ENCODE data around the gene CAPN11. TPM values are rescaled to one million over a fixed set of nuclear protein-coding genes. Genes with fewer than 3 reads are reported as not detected.

Gene CAPN11
- total and polyA plus RNA-seq, 10 of the 15 experiments (the other 5 are each of a cell fraction or from before 2014, with no cell fraction given): 0.05 to 0.44 (median 0.31) TPM

DNA sequence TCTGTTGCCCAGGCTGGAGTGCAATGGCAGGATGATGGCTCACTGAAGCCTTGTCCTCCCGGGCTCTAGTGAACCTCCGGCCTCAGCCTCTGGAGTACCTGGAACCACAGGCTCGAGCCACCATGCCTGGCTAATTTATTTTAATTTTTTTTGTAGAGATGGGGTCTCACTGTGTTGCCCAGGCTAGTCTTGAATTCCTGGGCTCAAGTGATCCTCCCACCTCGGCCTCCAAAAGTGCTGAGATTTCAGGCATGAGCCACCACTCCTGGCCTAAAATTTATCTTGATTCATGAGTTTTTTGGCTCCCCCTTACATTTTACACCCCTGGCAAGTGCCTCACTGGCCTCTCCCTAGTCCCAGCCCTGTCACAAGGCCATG, 62.3 kb downstream of the CAPN11 start (continued):
- TF ChIP-seq SP1 (IDR thresholded peaks at IDR 0.05; ENCODE audit: low read depth, low read length): no peak
- TF ChIP-seq SIX5 (IDR thresholded peaks at IDR 0.05; ENCODE audit: low read depth, low read length, severe bottlenecking): no peak
- no peak for TF ChIP-seq BACH1 (IDR thresholded peaks at IDR 0.05; ENCODE audit: borderline replicate concordance)
- no peak for TF ChIP-seq FOXM1 (IDR thresholded peaks at IDR 0.05; ENCODE audit: low read depth, low read length)
- no peak for TF ChIP-seq NR2C1 (IDR thresholded peaks at IDR 0.05)
- TF ChIP-seq KDM1A (IDR thresholded peaks at IDR 0.05; ENCODE audit: borderline replicate concordance): no peak
- TF ChIP-seq HDAC6 (IDR thresholded peaks at IDR 0.05; ENCODE audit: unreplicated experiment): no peak
- no peak for TF ChIP-seq POLR2AphosphoS5 (IDR thresholded peaks at IDR 0.05; ENCODE audit: low read length)
- TF ChIP-seq ZNF207 (IDR thresholded peaks at IDR 0.05; ENCODE audit: borderline replicate concordance): no peak

DNA sequence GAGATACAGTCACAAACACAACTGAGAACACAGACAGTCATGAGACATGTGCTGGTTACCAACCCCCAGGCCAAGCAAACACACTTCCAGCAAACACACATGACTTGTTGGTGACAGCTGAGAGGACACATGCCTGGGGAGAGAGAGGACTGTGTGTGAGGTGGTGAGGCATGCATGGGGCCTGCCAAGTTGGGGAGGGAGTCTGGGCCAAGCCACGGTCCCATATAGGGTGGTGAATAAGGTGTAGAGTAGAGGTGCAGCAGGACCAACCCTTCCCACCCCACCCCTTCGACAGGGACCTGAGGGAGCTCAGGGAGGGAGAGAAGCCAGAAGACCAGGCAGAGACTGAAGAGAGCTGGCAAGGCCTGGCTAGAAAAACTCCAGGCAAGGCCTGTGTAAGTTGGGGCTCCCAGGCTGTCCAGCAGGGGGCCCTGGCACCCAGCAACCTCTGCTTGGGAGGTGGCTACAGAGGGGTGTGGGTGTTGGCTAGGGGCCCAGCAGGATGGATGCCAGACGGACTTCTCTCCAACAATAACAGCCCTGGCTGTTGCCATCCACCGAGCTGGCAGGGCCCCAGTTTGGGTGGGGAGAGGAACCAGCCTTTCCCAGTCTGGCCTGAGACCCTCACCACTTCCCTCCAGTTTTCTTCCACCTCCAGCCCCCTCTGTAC, 62.8 kb downstream of the CAPN11 start:
- no peak overlapping the region for H3K4me3 ChIP-seq
- ATAC-seq (peak; percentile 68), DNase-seq (ENCODE audit: low read depth, low spot score) (no peak), FAIRE-seq (peak; percentile 88)
- H3K4me2 ChIP-seq (ENCODE audit: control insufficient read depth, insufficient read depth): no peak overlapping the region
- no TSS peak for BruUV-seq (replicated peaks)
- H3K36me3 ChIP-seq (ENCODE audit: control insufficient read depth in 2 of 2, insufficient read depth in 2 of 2, low read length in 1 of 2): no peaks in the 10 kb centered on the region
- H3K27ac ChIP-seq (ENCODE audit: control insufficient read depth, insufficient read depth): peak overlapping the region; percentile 15
- ChIA-PET RAD21 (ENCODE audit: unreplicated experiment) (interaction anchor here (0.6 to 2.5 kb wide), 10 partner anchors 14 to 57 kb away, joined by 3 to 11 read pairs (median 4); no protein-coding TSS in a partner anchor), POLR2A (interaction anchor here (0.6 to 7.0 kb wide), 7 partner anchors 15 to 121 kb away, joined by 3 to 63 read pairs (median 4); partner anchors contain the start of gene HSP90AB1), CTCF (interaction anchor here (0.5 to 5.9 kb wide), 19 partner anchors 8 to 105 kb away, joined by 3 to 95 read pairs (median 3); partner anchors contain the start of gene HSP90AB1), SMC1A (ENCODE audit: uncharacterized antibody, unreplicated experiment) (interaction anchor here (1.2 to 2.2 kb wide), 6 partner anchors 21 to 45 kb away, joined by 4 to 6 read pairs (median 6); no protein-coding TSS in a partner anchor)
- in situ Hi-C loops (cut with MboI) (no loop called here), intact Hi-C loops (cut with micrococcal nuclease; ENCODE audit: unreplicated experiment) (loop anchor here (1.0 kb wide), 1 partner anchor 25 kb away; no protein-coding TSS in a partner anchor)
- H3K9me3 ChIP-seq (replicated peaks; ENCODE audit: control insufficient read depth, insufficient read depth, low read length): no peaks in the 10 kb centered on the region
- no peaks in the 10 kb centered on the region for H4K20me1 ChIP-seq (ENCODE audit: control insufficient read depth, insufficient read depth)
- no peak overlapping the region for H3K9ac ChIP-seq (ENCODE audit: control insufficient read depth, insufficient read depth, low read length)
- no peaks in the 10 kb centered on the region for H3K27me3 ChIP-seq (replicated peaks in 1 of 2; ENCODE audit: control insufficient read depth in 2 of 2, insufficient read depth in 2 of 2, low read length in 1 of 2)
- peak overlapping the region; percentile 40 for H2AFZ ChIP-seq (ENCODE audit: control insufficient read depth, low read depth, low read length)
- WGBS (ENCODE audit: insufficient coverage, insufficient replicate concordance, low lambda C conversion rate, missing lambda C conversion rate): 11% methylated on average over 4 of the region's 4 CpGs
- H3K4me1 ChIP-seq (ENCODE audit: control insufficient read depth, insufficient read depth, low read length): peaks cover 45% of the 10 kb centered on the region
- H3K79me2 ChIP-seq (ENCODE audit: control insufficient read depth, insufficient read depth, low read length): peaks cover 27% of the 10 kb centered on the region
- TF ChIP-seq MXI1 (IDR thresholded peaks at IDR 0.05; ENCODE audit: low read depth, low read length) (peak; percentile 94), SRF (IDR thresholded peaks at IDR 0.05; ENCODE audit: low read depth in 2 of 2, low read length in 2 of 2) (no peak), BHLHE40 (IDR thresholded peaks at IDR 0.05; ENCODE audit: borderline replicate concordance in 1 of 2, low read depth in 2 of 2, low read length in 1 of 2) (peak; percentile 75 to 80; a peak in 2 of 4 replicates), TAF1 (IDR thresholded peaks at IDR 0.05; ENCODE audit: borderline replicate concordance, low read depth, low read length) (no peak), NR2C2 (IDR thresholded peaks at IDR 0.05; ENCODE audit: borderline replicate concordance, control insufficient read depth, insufficient read length, low read depth) (no peak)
- TF ChIP-seq, protein P1, sequence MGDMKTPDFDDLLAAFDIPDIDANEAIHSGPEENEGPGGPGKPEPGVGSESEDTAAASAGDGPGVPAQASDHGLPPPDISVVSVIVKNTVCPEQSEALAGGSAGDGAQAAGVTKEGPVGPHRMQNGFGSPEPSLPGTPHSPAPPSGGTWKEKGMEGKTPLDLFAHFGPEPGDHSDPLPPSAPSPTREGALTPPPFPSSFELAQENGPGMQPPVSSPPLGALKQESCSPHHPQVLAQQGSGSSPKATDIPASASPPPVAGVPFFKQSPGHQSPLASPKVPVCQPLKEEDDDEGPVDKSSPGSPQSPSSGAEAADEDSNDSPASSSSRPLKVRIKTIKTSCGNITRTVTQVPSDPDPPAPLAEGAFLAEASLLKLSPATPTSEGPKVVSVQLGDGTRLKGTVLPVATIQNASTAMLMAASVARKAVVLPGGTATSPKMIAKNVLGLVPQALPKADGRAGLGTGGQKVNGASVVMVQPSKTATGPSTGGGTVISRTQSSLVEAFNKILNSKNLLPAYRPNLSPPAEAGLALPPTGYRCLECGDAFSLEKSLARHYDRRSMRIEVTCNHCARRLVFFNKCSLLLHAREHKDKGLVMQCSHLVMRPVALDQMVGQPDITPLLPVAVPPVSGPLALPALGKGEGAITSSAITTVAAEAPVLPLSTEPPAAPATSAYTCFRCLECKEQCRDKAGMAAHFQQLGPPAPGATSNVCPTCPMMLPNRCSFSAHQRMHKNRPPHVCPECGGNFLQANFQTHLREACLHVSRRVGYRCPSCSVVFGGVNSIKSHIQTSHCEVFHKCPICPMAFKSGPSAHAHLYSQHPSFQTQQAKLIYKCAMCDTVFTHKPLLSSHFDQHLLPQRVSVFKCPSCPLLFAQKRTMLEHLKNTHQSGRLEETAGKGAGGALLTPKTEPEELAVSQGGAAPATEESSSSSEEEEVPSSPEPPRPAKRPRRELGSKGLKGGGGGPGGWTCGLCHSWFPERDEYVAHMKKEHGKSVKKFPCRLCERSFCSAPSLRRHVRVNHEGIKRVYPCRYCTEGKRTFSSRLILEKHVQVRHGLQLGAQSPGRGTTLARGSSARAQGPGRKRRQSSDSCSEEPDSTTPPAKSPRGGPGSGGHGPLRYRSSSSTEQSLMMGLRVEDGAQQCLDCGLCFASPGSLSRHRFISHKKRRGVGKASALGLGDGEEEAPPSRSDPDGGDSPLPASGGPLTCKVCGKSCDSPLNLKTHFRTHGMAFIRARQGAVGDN (IDR thresholded peaks at IDR 0.05): peak; percentile 91
- TF ChIP-seq, protein P2, sequence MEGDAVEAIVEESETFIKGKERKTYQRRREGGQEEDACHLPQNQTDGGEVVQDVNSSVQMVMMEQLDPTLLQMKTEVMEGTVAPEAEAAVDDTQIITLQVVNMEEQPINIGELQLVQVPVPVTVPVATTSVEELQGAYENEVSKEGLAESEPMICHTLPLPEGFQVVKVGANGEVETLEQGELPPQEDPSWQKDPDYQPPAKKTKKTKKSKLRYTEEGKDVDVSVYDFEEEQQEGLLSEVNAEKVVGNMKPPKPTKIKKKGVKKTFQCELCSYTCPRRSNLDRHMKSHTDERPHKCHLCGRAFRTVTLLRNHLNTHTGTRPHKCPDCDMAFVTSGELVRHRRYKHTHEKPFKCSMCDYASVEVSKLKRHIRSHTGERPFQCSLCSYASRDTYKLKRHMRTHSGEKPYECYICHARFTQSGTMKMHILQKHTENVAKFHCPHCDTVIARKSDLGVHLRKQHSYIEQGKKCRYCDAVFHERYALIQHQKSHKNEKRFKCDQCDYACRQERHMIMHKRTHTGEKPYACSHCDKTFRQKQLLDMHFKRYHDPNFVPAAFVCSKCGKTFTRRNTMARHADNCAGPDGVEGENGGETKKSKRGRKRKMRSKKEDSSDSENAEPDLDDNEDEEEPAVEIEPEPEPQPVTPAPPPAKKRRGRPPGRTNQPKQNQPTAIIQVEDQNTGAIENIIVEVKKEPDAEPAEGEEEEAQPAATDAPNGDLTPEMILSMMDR (IDR thresholded peaks at IDR 0.05 in 2 of 3, conservative IDR thresholded peaks at IDR 0.05 in 1 of 3; ENCODE audit: control insufficient read depth in 2 of 3, extremely low read depth in 1 of 3, insufficient read depth in 1 of 3, low read depth in 3 of 3, low read length in 3 of 3): peak; percentile 84 to 97 (median 88); a peak in 5 of 6 replicates

Data from GM12878 (cell line).